GM18517 (cell line): ENCODE measurements around the gene ARL13A.
"Not testable (repeated sequence)": the region's sequence is repeated elsewhere in the genome, so short reads cannot be mapped to it uniquely, and the experiment has no call there.

Experiments
- ATAC-seq: cut with Tn5 transposase; IDR thresholded peaks from one replicate; pipeline ENCODE4 v1.9.1; 2021; ENCODE audit warnings: mild to moderate bottlenecking, moderate library complexity; ENCODE audit not compliant: unreplicated experiment

The ARL13A gene

GRCh38 chrX:100984818-100985217 lies 15.3 kb downstream of the ARL13A start:
- no peak for ATAC-seq

GRCh38 chrX:100990139-100990538 lies 20.6 kb downstream of the ARL13A start:
- ATAC-seq, result no peak

GRCh38 chrX:100994352-100995281 lies 25.1 kb downstream of the ARL13A start:
- peak; percentile 90 for ATAC-seq

DNA sequence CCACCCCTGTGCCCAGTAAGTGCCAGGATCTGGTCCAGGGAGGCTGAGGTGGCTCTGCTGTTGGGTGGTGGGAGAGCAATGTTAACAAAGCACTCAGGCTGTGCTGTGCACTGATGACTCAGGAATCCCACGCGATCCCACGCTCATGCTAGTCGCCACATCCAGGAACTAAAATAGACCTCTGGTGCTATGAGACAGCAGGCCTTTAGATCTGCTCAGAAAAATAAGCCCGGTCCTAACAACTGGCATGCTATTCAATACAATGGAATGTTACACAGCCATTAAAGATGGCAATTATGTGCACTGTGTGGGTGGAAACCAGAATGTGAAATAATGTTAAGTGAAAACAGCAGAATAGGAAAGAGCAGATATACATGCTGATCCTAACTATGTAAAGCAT lies 26.0 kb downstream of the ARL13A start:
- ATAC-seq, result no peak

- ATAC-seq, result no peak
Measured at GRCh38 chrX:100999451-100999850, 29.9 kb downstream of the ARL13A start.

DNA sequence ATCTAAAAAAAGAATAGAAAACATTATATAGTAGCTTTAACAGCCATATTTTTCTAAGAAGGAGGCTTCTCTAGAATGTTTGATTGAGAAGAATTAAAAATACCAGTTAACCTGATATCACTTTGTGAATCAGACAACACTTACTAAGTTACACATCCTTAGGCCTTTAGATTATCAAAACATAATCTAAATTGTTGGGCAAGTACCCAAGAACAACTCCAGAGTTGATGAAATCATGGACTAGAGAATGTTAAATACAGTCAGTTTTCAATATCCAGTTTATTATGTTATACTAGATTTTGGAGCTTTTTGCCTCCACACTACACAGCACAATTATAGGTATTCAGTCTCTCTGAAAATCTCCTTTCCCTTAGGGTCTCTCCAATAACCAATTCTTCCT lies 39.6 kb downstream of the ARL13A start:
- no peak for ATAC-seq

- not testable (repeated sequence) for ATAC-seq
Measured at GRCh38 chrX:101012031-101012430, 42.5 kb downstream of the ARL13A start.

- ATAC-seq, result no peak
Measured at GRCh38 chrX:101022020-101022419, 52.5 kb downstream of the ARL13A start.

GRCh38 chrX:101025126-101025525 lies 55.6 kb downstream of the ARL13A start:
- ATAC-seq, result no peak

- no peak for ATAC-seq
Measured at GRCh38 chrX:101028562-101028961, 59.1 kb downstream of the ARL13A start.

DNA sequence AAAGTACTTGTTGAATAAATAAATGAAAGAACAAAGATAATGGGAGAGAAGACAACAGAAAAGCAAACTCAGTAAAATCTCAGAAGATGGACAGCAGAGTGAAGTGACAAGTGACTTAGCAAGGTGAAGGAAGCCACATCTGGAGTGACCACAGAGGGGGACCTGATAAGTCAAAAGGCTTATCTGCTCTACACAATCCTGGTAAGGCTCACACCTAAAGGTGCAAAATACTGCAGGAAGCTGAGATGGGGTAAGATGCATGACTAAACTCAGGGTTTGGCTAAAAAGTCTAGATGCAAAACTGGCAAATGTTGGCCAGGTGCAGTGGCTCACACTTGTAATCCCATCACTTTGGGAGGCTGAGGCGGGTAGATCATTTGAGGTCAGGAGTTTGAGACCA lies 60.2 kb downstream of the ARL13A start:
- ATAC-seq, result no peak

GRCh38 chrX:101037231-101037630 lies 67.7 kb downstream of the ARL13A start:
- ATAC-seq, result no peak

DNA sequence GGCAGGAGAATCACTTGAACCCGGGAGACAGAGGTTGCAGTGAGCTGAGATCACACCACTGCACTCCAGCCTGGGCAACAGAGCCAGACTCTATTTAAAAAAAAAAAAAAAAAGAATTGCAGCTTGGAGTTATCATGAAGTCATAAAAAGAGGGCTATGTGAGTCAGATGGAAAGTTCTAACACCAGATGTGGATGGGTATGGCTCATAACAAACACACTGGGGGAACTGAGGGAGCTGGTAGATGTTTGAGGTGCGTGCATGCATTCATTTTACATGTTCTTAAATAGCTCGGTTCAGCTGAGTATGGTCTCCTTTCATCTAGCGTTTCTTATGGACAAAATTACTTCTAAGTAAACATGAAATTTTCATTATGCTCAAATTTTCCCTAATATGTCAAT lies 70.7 kb downstream of the ARL13A start:
- no peak for ATAC-seq
